GM13977 (cell line): ENCODE measurements around the gene NYNRIN.

Source experiments
- DNase-seq: peaks from one replicate; pipeline ENCODE4 v3.0.0; 2012; ENCODE audit warnings: low spot score
- CTCF ChIP-seq: IDR thresholded peaks from 2 replicates; pipeline ENCODE4 v1.5.1; 2012; ENCODE audit warnings: mild to moderate bottlenecking, control low read depth; ENCODE audit not compliant: insufficient read depth; ENCODE audit errors: extremely low read depth, missing control alignments
- in situ Hi-C: fragments of 300-500 bp; cut with MboI; formaldehyde crosslinking; loops from one replicate; pipeline ENCODE4 v1.12.0; 2022; ENCODE audit warnings: low sequenced_read_pairs, low pct_unique_long_range_greater_than_20kb, mixed read lengths, inconsistent platforms; ENCODE audit not compliant: unreplicated experiment

The NYNRIN gene

DNA sequence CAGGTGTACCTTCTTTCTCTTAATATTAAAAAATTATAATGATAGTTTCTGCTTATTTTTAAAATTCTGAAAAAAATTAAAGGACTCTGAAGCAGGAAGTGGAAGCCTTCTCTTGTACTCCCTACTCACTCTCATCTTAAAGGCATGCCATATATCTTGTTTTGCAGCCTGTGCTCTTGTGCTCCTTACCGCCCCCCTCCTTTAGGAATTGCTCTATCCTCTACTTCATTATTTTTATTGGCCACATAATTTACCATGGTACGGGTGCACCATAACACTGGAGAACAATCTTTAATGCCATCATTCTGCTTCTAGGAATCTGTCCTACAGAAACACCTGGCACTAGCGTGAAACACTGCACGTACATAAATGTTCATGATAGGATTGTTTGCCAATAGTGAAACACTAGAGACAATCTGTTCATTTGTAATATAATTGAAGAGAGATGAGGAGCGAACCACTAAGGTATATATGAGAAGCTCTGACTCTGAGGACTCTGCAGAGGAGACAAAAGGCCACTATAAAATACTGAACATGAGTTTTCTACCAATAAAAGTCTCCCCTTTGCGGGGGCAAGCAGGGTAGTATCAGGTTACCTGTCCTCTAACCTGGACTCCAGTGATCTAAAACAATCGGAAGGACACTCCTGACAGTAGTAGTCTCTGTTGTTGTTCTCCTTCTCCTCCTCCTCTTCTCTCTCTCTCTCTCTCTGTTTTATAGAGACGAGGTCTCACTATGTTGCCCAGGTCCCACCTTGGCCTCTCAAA, 6.3 kb upstream of the NYNRIN start:
- in situ Hi-C loops: no loop called here
- no peak for TF ChIP-seq CTCF
- no peak for DNase-seq

GRCh38 chr14:24394275-24394674, 4.5 kb upstream of the NYNRIN start:
- no peak for TF ChIP-seq CTCF
- no peak for DNase-seq
- in situ Hi-C loops: no loop called here

DNA sequence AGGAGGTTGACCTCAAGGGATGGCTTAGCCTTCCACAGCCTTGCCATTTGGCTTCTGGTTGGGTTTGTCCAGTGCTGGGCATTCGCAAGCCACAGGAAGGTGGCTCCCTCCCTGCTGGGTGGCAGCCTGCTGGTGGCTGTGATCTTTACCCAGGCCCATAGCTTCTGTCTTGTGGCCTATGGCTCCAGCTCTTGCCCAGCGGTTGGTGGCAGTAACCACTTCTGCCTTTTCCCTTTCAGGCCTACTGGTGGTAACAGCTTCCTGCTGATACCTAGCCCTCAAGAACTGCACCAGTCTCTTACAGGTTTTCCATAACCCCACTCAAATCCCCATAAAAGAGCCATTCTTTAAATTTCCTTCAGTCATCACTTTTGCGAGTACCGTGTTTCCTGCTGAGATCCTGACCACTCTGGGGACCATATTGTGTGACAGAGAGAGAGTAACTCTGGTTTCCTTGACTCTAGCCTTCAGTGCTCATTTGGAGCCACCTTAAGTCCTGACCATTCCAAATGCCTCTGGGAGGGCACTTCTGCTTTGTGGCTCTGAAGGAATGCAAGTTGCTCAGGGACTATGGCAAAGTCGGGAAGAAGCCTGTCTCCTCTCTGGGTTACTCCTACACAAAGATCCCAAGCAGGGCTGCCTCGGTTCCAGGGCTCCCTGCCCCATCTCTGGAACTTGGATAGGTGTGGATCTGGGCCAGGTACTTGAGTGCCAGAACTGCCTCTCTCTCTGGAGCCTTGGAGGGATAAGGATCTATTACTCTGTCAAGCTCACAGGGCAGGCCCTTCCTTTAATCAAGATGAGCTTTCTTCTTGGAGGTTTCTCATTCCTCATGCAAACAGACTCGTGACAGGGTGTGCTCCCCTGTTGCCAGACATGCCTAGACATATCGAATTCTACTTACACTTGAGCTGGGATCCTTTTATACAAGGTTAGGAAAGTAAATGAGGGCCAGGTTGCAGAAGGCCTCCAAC, 2.9 kb upstream of the NYNRIN start:
- DNase-seq: no peak

DNA sequence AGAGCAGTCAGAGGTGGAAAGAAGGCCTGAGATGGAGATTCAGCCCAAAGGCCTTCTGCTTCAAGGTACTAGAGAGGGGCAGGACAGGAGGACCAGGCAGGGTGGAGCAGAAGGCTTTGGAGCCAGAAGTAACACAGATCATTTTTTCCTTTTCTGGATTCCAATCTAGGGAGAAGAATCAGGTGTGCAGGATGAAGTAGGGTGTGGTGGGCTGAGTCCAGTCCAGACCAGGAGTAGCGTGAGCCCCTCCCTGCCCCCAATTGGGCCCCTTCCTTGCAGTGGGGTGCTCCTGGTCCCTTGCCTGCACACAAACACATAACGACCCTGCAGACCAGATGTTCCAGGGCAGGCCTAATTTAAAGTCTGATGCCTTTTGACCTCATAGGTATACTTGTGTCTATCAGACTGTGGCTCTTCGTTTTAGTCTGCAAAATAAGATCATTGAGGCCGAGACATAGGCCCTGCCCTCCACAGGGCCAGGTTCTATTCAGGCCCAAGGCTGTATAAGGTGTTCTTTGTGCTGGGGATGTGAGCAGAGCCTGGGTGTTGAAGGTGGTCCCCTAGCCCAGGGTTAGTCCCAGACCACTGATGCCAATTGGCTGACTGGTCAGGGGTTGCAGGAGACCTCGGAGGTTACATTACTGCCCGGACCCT, 1.0 kb upstream of the NYNRIN start:
- no peak for DNase-seq
- in situ Hi-C loops: no loop called here
- TF ChIP-seq CTCF: no peak

More for the DNA sequence above, 2.9 kb upstream of the NYNRIN start:
- in situ Hi-C loops: no loop called here
- no peak for TF ChIP-seq CTCF

GRCh38 chr14:24398293-24398652, 530 bp upstream of the NYNRIN start:
- in situ Hi-C loops: no loop called here
- TF ChIP-seq CTCF: no peak

DNA sequence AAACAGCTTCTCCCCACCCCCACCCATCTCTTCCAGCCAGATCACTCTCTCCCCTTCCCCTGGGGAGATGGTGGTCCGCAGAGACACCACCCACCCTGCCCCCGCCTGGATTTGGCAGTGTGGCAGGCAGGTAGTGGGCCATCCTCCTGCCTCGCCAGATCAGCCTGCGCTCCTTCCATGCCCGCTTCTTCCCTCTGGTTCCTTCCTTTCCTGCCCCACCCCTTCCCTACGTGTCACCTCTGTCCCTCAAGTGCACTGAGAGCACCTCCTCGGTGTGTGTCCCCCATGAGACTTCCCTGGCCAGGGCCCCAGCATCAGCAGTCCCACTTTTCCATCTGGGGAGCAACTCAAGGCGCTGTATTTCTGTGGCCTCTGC, 632 bp downstream of the NYNRIN start:
- TF ChIP-seq CTCF: no peak
- in situ Hi-C loops: no loop called here
- no peak for DNase-seq

More at GRCh38 chr14:24398293-24398652, 530 bp upstream of the NYNRIN start:
- no peak for DNase-seq
